Fibroblast of lung (primary cell): ENCODE measurements around the gene ITGB1. TPM values are rescaled to one million over a fixed set of nuclear protein-coding genes. Genes with fewer than 3 reads are reported as not detected.

ENCODE experiments used
- DNase-seq, 2 donors: peaks; one replicate each; pipeline versions ENCODE4 v3.0.0 to v3.0.0-alpha.2; 2010; ENCODE audit warnings: low read depth in 2 of 2
- H2AFZ ChIP-seq: 2 replicates; pipeline ENCODE4 v1.5.1; 2012; ENCODE audit warnings: low read length, control low read depth, inconsistent platforms
- H3K27ac ChIP-seq: 2 replicates; pipeline ENCODE4 v1.5.1; 2011; ENCODE audit warnings: low read length, control low read depth; ENCODE audit not compliant: insufficient read depth
- H3K27me3 ChIP-seq: 2 replicates; pipeline ENCODE4 v1.5.1; 2011; ENCODE audit warnings: mild to moderate bottlenecking, low read length; ENCODE audit not compliant: control insufficient read depth, insufficient read depth
- H3K36me3 ChIP-seq: 2 replicates; pipeline ENCODE4 v1.5.1; 2011; ENCODE audit warnings: low read length; ENCODE audit not compliant: control insufficient read depth, insufficient read depth
- H3K4me1 ChIP-seq: 2 replicates; pipeline ENCODE4 v1.5.1; 2011; ENCODE audit warnings: low read length; ENCODE audit not compliant: control insufficient read depth, insufficient read depth; ENCODE audit errors: extremely low read depth
- H3K4me2 ChIP-seq: 2 replicates; pipeline ENCODE4 v1.5.1; 2011; ENCODE audit warnings: low read length, control low read depth; ENCODE audit not compliant: insufficient read depth; ENCODE audit errors: extremely low read depth
- H3K4me3 ChIP-seq, 4 experiments: fragments of 200-600 bp in 1 of 4; sonication (generic) in 1 of 4; replicated peaks in 1 of 4; 2 replicates each; pipeline ENCODE4 v1.5.1; 2011 to 2016; ENCODE audit warnings: low read length in 4 of 4, low read depth in 3 of 4, mild to moderate bottlenecking in 3 of 4, control low read depth in 2 of 4, inconsistent platforms in 1 of 4, mixed read lengths in 1 of 4; ENCODE audit not compliant: insufficient read depth in 1 of 4; ENCODE audit errors: control extremely low read depth in 1 of 4
- H3K79me2 ChIP-seq: 2 replicates; pipeline ENCODE4 v1.5.1; 2012; ENCODE audit warnings: mild to moderate bottlenecking, low read length, inconsistent platforms; ENCODE audit not compliant: control insufficient read depth, insufficient read depth
- H3K9ac ChIP-seq: 2 replicates; pipeline ENCODE4 v1.5.1; 2011; ENCODE audit warnings: mild to moderate bottlenecking, low read length, control low read depth; ENCODE audit not compliant: insufficient read depth
- H3K9me3 ChIP-seq: 2 replicates; pipeline ENCODE4 v1.5.1; 2012; ENCODE audit warnings: low read depth, low read length; ENCODE audit not compliant: control insufficient read depth, insufficient read depth
- H4K20me1 ChIP-seq: 2 replicates; pipeline ENCODE4 v1.5.1; 2011; ENCODE audit warnings: low read length; ENCODE audit not compliant: control insufficient read depth, insufficient read depth; ENCODE audit errors: extremely low read depth
- CTCF ChIP-seq, 2 donors: IDR thresholded peaks in 1 of 2; conservative IDR thresholded peaks in 1 of 2; 1 replicate in 1 of 2; 2 replicates in 1 of 2; pipeline ENCODE4 v1.5.1; 2011 to 2012; ENCODE audit warnings: low read length in 2 of 2, control low read depth in 1 of 2, inconsistent platforms in 1 of 2, low read depth in 1 of 2, mild to moderate bottlenecking in 1 of 2
- EZH2 ChIP-seq: IDR thresholded peaks from 2 replicates; pipeline ENCODE4 v1.5.1; 2012; ENCODE audit warnings: low read length, control low read depth, mild to moderate bottlenecking; ENCODE audit errors: missing control alignments
- polyA plus RNA-seq, 2 donors: library from polyadenylated mRNA; depleted of rRNA in 1 of 2; stranded (reverse) in 1 of 2; unstranded in 1 of 2; fragments of >200 nt; gene quantifications; 2 replicates each; pipeline ENCODE4 v1.2.1, GENCODE V29; 2011 to 2012; ENCODE audit warnings: missing spikeins in 1 of 2
- total RNA-seq: library from RNA; depleted of rRNA; stranded (reverse); fragments of >200 nt; gene quantifications from 2 replicates; pipeline ENCODE4 v1.2.1, GENCODE V29; 2014

Gene ITGB1
- total and polyA plus RNA-seq, 2 donors (not counting 1 experiment from before 2014, with no cell fraction given), result 2,456 to 3,450 TPM

DNA sequence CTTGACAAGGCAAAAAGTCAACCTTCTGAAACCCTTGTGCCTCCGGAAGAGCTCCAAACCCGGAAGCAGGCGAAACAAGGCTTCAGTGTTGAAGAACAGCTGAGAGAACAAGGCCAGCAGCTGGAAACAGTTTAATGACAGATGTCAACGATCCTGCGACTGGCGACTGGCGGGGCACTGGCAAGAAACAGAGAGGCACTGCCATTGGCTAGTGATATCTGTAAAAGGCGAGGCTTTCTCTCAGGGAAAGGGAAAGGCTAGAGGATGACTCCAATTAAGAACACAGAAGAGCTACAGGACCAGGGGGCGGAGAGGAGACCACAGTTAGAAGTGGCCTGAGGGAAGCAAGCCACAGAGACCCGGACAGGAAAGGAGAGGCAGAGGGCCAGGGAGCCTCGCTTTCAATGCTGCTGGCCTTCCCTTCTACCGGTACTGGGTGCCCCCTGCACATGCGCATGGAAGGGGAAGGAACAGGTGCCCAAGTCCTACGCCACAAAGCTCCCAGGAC, 19.4 kb downstream of the ITGB1 start:
- Histone ChIP-seq H3K27ac (peak overlapping the region; percentile 50), H3K27me3 (no peaks in the 10 kb centered on the region), H3K9me3 (no peaks in the 10 kb centered on the region), H3K4me3 (peak overlapping the region in 3 of 4 experiments; percentile 16 to 25 (median 19)), H3K4me2 (peak overlapping the region; percentile 75), H3K36me3 (peaks cover 5% of the 10 kb centered on the region), H2AFZ (no peak overlapping the region), H3K4me1 (peaks cover 22% of the 10 kb centered on the region), H4K20me1 (peaks cover 2% of the 10 kb centered on the region), H3K9ac (peak overlapping the region; percentile 13), H3K79me2 (peaks cover 100% of the 10 kb centered on the region)
- peak in 1 of 2 donors; percentile 49 for DNase-seq
- TF ChIP-seq CTCF (conservative IDR thresholded peaks at IDR 0.05 in 1 of 2, IDR thresholded peaks at IDR 0.05 in 1 of 2; ENCODE audit: low read depth in 1 of 2, low read length in 2 of 2), result no peak

GRCh38 chr10:32937911-32938424, 20.1 kb downstream of the ITGB1 start:
- peak; percentile 54 to 68 for DNase-seq
- H3K4me3 ChIP-seq, result peak overlapping the region in 1 of 4 experiments; percentile 19
- TF ChIP-seq EZH2 (no peak), CTCF (conservative IDR thresholded peaks at IDR 0.05 in 1 of 2, IDR thresholded peaks at IDR 0.05 in 1 of 2; ENCODE audit: low read depth in 1 of 2, low read length in 2 of 2) (no peak)
- H3K79me2 ChIP-seq, result peaks cover 100% of the 10 kb centered on the region
- no peaks in the 10 kb centered on the region for H3K27me3 ChIP-seq
- H3K36me3 ChIP-seq, result peaks cover 7% of the 10 kb centered on the region
- no peak overlapping the region for H2AFZ ChIP-seq
- no peaks in the 10 kb centered on the region for H3K9me3 ChIP-seq
- peaks cover 20% of the 10 kb centered on the region for H3K4me1 ChIP-seq
- H3K4me2 ChIP-seq, result peak overlapping the region; percentile 75
- H3K27ac ChIP-seq, result peak overlapping the region; percentile 50
- H3K9ac ChIP-seq, result no peak overlapping the region
- peaks cover 2% of the 10 kb centered on the region for H4K20me1 ChIP-seq

DNA sequence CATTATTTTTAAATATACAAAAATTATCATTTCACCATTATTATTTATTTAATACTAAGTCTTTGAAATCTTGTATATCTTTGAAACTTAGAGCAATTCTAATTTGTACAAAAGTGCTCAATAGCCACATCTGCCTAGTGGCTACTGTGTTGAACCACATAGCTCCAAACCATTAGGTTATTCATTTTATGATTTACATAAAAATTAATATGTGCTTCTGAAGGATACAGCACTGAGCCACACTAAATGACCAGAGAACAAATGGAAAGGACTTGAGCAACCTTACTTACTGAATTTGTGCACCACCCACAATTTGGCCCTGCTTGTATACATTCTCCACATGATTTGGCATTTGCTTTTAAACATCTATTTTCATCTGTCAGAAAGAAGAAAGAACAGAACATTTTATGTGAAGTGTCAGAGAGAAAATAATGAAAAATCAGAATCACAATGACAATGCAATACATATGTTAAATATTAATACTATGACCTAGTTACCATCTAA, 25.8 kb downstream of the ITGB1 start:
- Histone ChIP-seq H3K9ac (no peak overlapping the region), H3K4me2 (no peak overlapping the region), H3K4me1 (peaks cover 2% of the 10 kb centered on the region), H3K27me3 (no peaks in the 10 kb centered on the region), H2AFZ (no peak overlapping the region), H3K79me2 (peaks cover 97% of the 10 kb centered on the region), H3K27ac (no peak overlapping the region), H3K36me3 (peaks cover 21% of the 10 kb centered on the region), H3K9me3 (no peaks in the 10 kb centered on the region), H3K4me3 (no peak overlapping the region), H4K20me1 (no peaks in the 10 kb centered on the region)
- TF ChIP-seq CTCF (conservative IDR thresholded peaks at IDR 0.05 in 1 of 2, IDR thresholded peaks at IDR 0.05 in 1 of 2; ENCODE audit: low read depth in 1 of 2, low read length in 2 of 2), result no peak
- no peak for TF ChIP-seq EZH2
- no peak for DNase-seq
